ENCODE data around the gene DENND6B. TPM values are rescaled to one million over a fixed set of nuclear protein-coding genes. Genes with fewer than 3 reads are reported as not detected.

Gene DENND6B
- total RNA-seq, 2 donors from 2014 or later, result 3.4 to 7.3 TPM

- no peak overlapping the region for H3K4me3 ChIP-seq
- 84 to 89% methylated on average over 16 to 19 of the region's 20 CpGs for WGBS, 2 donors
- TF ChIP-seq POLR2A (IDR thresholded peaks at IDR 0.05) (no peak), CTCF (IDR thresholded peaks at IDR 0.05) (no peak)
Observed at GRCh38 chr22:50297510-50298265, 29.1 kb downstream of the DENND6B start.

GRCh38 chr22:50296658-50297490, 29.9 kb downstream of the DENND6B start:
- no peak overlapping the region for H3K4me3 ChIP-seq
- H3K27me3 ChIP-seq, result no peaks in the 10 kb centered on the region
- H3K27ac ChIP-seq, result peak overlapping the region in 3 of 4 donors; percentile 56 to 89 (median 86)
- ATAC-seq (peak; percentile 8), DNase-seq (peak in 1 of 4 donors; percentile 48)
- intact Hi-C loops (cut with DNase I), result no loop called here
- H3K4me1 ChIP-seq, result peaks cover 96% of the 10 kb centered on the region
- TF ChIP-seq POLR2A (IDR thresholded peaks at IDR 0.05) (no peak), CTCF (IDR thresholded peaks at IDR 0.05) (no peak)
- no peaks in the 10 kb centered on the region for H3K9me3 ChIP-seq
- 10 to 40% methylated on average over 3 to 26 of the region's 29 CpGs for WGBS, 2 donors
- H3K36me3 ChIP-seq (replicated peaks in 1 of 2; ENCODE audit: insufficient read depth in 1 of 2, low read depth in 2 of 2), result no peaks in the 10 kb centered on the region

More at GRCh38 chr22:50297510-50298265, 29.1 kb downstream of the DENND6B start:
- H3K27ac ChIP-seq, result peak overlapping the region in 3 of 4 donors; percentile 56 to 89 (median 86)
- no peak for ATAC-seq
- peaks cover 96% of the 10 kb centered on the region for H3K4me1 ChIP-seq
- DNase-seq, result no peak
- H3K9me3 ChIP-seq, result no peaks in the 10 kb centered on the region
- intact Hi-C loops (cut with DNase I), result no loop called here
- no peaks in the 10 kb centered on the region for H3K36me3 ChIP-seq (replicated peaks in 1 of 2; ENCODE audit: insufficient read depth in 1 of 2, low read depth in 2 of 2)
- H3K27me3 ChIP-seq, result no peaks in the 10 kb centered on the region

- TF ChIP-seq CTCF (IDR thresholded peaks at IDR 0.05), result no peak
- no peak for TF ChIP-seq POLR2A (IDR thresholded peaks at IDR 0.05)
- Histone ChIP-seq H3K27me3 (no peaks in the 10 kb centered on the region), H3K27ac (peak overlapping the region; percentile 76 to 89 (median 82)), H3K4me3 (no peak overlapping the region), H3K9me3 (no peaks in the 10 kb centered on the region), H3K36me3 (replicated peaks in 1 of 2; ENCODE audit: insufficient read depth in 1 of 2, low read depth in 2 of 2) (peaks cover 0 to 7% of the 10 kb centered on the region in 2 donors), H3K4me1 (peaks cover 73% of the 10 kb centered on the region)
- DNase-seq, result no peak
- WGBS, 2 donors, result 51% methylated on average over 5 of the region's 5 CpGs; no CpG with 5 or more reads in 1 of the 2 donors
- no peak for ATAC-seq
- intact Hi-C loops (cut with DNase I), result no loop called here
Observed at GRCh38 chr22:50294319-50294656, 32.5 kb downstream of the DENND6B start.

DNA sequence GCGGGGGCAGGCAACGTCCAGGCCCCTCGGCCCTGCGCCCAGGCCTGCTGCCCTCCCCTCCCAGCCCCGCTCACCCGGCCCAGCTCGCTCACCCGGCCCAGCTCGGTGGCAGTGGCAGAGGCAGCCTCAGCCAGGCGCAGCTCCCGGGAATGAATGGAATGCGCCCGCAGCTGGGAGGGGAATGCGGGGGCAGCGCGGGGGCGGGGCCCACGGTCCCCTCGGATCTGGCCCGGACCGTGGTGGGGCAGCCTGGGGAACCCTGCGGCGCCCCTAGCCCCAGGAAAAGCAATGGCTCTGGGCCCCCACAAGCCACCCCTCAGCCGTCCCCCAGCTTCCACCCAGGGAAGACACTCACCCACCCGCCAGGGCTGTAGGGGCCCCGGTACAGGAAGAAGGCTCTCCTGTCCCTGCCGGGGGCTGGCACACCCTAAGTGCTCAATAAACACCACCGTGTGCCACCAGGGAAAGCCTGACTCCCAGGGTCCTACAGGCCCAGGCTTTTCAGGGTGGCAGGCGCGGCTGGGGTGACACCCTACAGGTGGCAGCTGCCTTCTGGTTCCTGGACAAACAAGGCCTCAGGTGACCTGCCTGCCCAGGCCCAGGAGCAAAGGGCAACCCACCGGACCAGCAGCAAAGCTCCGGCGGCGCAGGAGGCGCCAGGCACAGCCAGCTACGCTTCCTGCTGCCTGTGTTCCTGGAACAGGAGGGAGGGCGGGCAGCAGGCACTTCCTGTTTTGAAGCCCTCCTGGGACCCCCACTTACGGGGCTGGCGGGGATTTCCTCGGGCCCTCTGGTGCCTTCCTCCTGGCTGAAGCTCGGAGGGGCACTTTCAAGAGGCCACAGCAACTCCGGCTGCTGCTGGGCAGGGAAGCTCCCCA, 33.1 kb downstream of the DENND6B start:
- Histone ChIP-seq H3K4me3 (no peak overlapping the region), H3K27ac (peak overlapping the region; percentile 76 to 89 (median 82)), H3K9me3 (no peaks in the 10 kb centered on the region), H3K36me3 (replicated peaks in 1 of 2; ENCODE audit: insufficient read depth in 1 of 2, low read depth in 2 of 2) (peaks cover 4 to 10% of the 10 kb centered on the region in 2 donors), H3K4me1 (peaks cover 70% of the 10 kb centered on the region), H3K27me3 (no peaks in the 10 kb centered on the region)
- DNase-seq, result peak; percentile 60 to 82 (median 76)
- peak in 2 of 7 experiments; percentile 5 to 9 for TF ChIP-seq CTCF (IDR thresholded peaks at IDR 0.05)
- TF ChIP-seq POLR2A (IDR thresholded peaks at IDR 0.05), result peak in 2 of 3 donors; percentile 37 to 40
- ATAC-seq, result peak; percentile 80
- 16 to 70% methylated on average over 2 to 42 of the region's 42 CpGs for WGBS, 2 donors
- intact Hi-C loops (cut with DNase I), result no loop called here

Data from body of pancreas (tissue), 4 donors.